K562 (cell line): ENCODE measurements around the gene ABAT. TPM values are rescaled to one million over a fixed set of nuclear protein-coding genes. Genes with fewer than 3 reads are reported as not detected.

Experiments
- ATAC-seq: fragments of 200-7000 bp; cut with Tn5 transposase; 3 replicates; pipeline ENCODE4 v1.9.1; 2020; ENCODE audit warnings: moderate library complexity
- BruUV-seq: library from RNA; stranded (reverse); fragments of 400-500 nt; replicated peaks from 2 replicates; lab custom pipeline; 2021; lab: Mats Ljungman, UMichigan
- CTCF ChIA-PET: fragments of 300-600 bp; formaldehyde crosslinking; extraction: SDS; loops from one replicate; lab custom pipeline; 2021; ENCODE audit warnings: low intra/inter-chr PET ratio; lab: Yijun Ruan, JAX
- POLR2A ChIA-PET: fragments of 300-600, 350-650 bp; sonication (Branson Sonifier 250); formaldehyde crosslinking; extraction: SDS; loops from one replicate; lab custom pipeline; 2021; ENCODE audit warnings: antibody characterized with exemption, inconsistent platforms; lab: Yijun Ruan, JAX
- DNase-seq, 4 experiments: peaks; one replicate each; pipeline versions ENCODE4 v3.0.0 to v3.0.0-alpha.2; 2011 to 2018; ENCODE audit warnings: low spot score in 3 of 4, mixed read lengths in 3 of 4; ENCODE audit errors: extremely low read depth in 1 of 4
- FAIRE-seq: peaks from 2 replicates; lab custom pipeline; 2011; peaks lifted over from hg19 to GRCh38; lab: Jason Lieb, UNC
- H2AFZ ChIP-seq: 2 replicates; pipeline ENCODE4 v1.6.0; 2011; ENCODE audit warnings: low read depth, low read length, control low read depth, inconsistent platforms
- H3K27ac ChIP-seq: fragments of 200-600 bp; 3 replicates; pipeline ENCODE4 v1.8.0; 2011; ENCODE audit warnings: low read depth, mild to moderate bottlenecking, control low read depth, inconsistent platforms, low read length, moderate library complexity, mixed read lengths; ENCODE audit errors: extremely low read depth
- H3K27me3 ChIP-seq, 2 experiments: fragments of 300-600 bp in 1 of 2; 2 replicates in 1 of 2; 3 replicates in 1 of 2; pipeline versions ENCODE4 v1.6.0 to v1.8.0; 2011; ENCODE audit warnings: inconsistent platforms in 2 of 2, low read length in 2 of 2, mild to moderate bottlenecking in 1 of 2, mixed read lengths in 1 of 2, moderate library complexity in 1 of 2; ENCODE audit not compliant: control insufficient read depth in 2 of 2, insufficient read depth in 2 of 2
- H3K36me3 ChIP-seq: fragments of 300-600 bp; 3 replicates; pipeline ENCODE4 v1.8.0; 2011; ENCODE audit warnings: mild to moderate bottlenecking, low read length, inconsistent platforms; ENCODE audit not compliant: control insufficient read depth, insufficient read depth
- H3K4me1 ChIP-seq, 2 experiments: fragments of 200-600 bp in 1 of 2; replicated peaks in 1 of 2; 2 replicates in 1 of 2; 3 replicates in 1 of 2; pipeline versions ENCODE4 v1.5.1 to v1.8.0; 2011; ENCODE audit warnings: inconsistent platforms in 2 of 2, low read length in 2 of 2, mild to moderate bottlenecking in 1 of 2, mixed read lengths in 1 of 2, moderate library complexity in 1 of 2; ENCODE audit not compliant: control insufficient read depth in 2 of 2, insufficient read depth in 2 of 2
- H3K4me2 ChIP-seq: 2 replicates; pipeline ENCODE4 v1.6.1; 2011; ENCODE audit warnings: low read length, control low read depth, inconsistent platforms, mixed read lengths; ENCODE audit not compliant: insufficient read depth
- H3K4me3 ChIP-seq: fragments of 200-600 bp; sonication (generic), shearing (Covaris generic); 2 replicates; pipeline ENCODE4 v1.5.1; 2016; ENCODE audit warnings: control low read depth, inconsistent platforms
- H3K79me2 ChIP-seq: fragments of 200-600 bp; 3 replicates; pipeline ENCODE4 v1.8.0; 2011; ENCODE audit warnings: low read length, inconsistent platforms; ENCODE audit not compliant: control insufficient read depth, insufficient read depth
- H3K9ac ChIP-seq, 2 experiments: 2 replicates each; pipeline versions ENCODE4 v1.6.0 to v1.6.1; 2011; ENCODE audit warnings: low read depth in 2 of 2, low read length in 2 of 2, control low read depth in 1 of 2, inconsistent platforms in 1 of 2, mild to moderate bottlenecking in 1 of 2, mixed read lengths in 1 of 2; ENCODE audit not compliant: insufficient read depth in 1 of 2
- H3K9me1 ChIP-seq: one replicate; pipeline ENCODE4 v1.6.0; 2011; ENCODE audit warnings: inconsistent platforms, mild to moderate bottlenecking, low read length, moderate library complexity; ENCODE audit not compliant: control insufficient read depth, insufficient read depth
- H3K9me3 ChIP-seq: replicated peaks from 2 replicates; pipeline ENCODE4 v1.5.1; 2011; ENCODE audit warnings: low read depth, low read length, inconsistent platforms; ENCODE audit not compliant: control insufficient read depth, insufficient read depth
- H4K20me1 ChIP-seq: replicated peaks from 2 replicates; pipeline ENCODE4 v1.6.1; 2011; ENCODE audit warnings: low read length, inconsistent platforms, mixed read lengths; ENCODE audit not compliant: control insufficient read depth, insufficient read depth
- CEBPB ChIP-seq: fragments of 450-650 bp; IDR thresholded peaks from 2 replicates; pipeline ENCODE4 v1.6.1; 2016; ENCODE audit warnings: missing genetic modification characterization, missing compliant biosample characterization
- CEBPG ChIP-seq, 3 experiments: fragments of 200-800 bp in 1 of 3; sonication (Bioruptor generic) in 1 of 3; sonication (generic) in 1 of 3; formaldehyde crosslinking in 1 of 3; IDR thresholded peaks in 2 of 3; conservative IDR thresholded peaks in 1 of 3; 2 replicates each; pipeline versions ENCODE4 v1.6.1 to v1.8.0; 2016 to 2022; ENCODE audit warnings: missing compliant biosample characterization in 2 of 3, missing genetic modification characterization in 2 of 3, mild to moderate bottlenecking in 1 of 3, missing genetic modification reagents in 1 of 3
- FOXM1 ChIP-seq, 2 experiments: fragments of 450-650 bp in 1 of 2; sonication (generic) in 1 of 2; formaldehyde crosslinking in 1 of 2; IDR thresholded peaks; 2 replicates each; pipeline versions ENCODE4 v1.6.1 to v1.9.0; 2017 to 2022; ENCODE audit warnings: low read depth in 2 of 2, mild to moderate bottlenecking in 2 of 2, missing genetic modification reagents in 1 of 2, moderate library complexity in 1 of 2
- MED1 ChIP-seq: sonication (generic); formaldehyde crosslinking; IDR thresholded peaks from 2 replicates; pipeline ENCODE4 v1.8.1; 2023; ENCODE audit warnings: missing genetic modification reagents, borderline replicate concordance
- PHB2 ChIP-seq: fragments of 450-650 bp; IDR thresholded peaks from 2 replicates; pipeline ENCODE4 v1.6.1; 2017; ENCODE audit warnings: low read depth
- SMAD2 ChIP-seq: fragments of 150-350 bp; IDR thresholded peaks from 2 replicates; pipeline ENCODE4 v1.6.1; 2014; ENCODE audit warnings: low read depth, mild to moderate bottlenecking, low read length
- TAF15 ChIP-seq: fragments of 200-400 bp; formaldehyde crosslinking; IDR thresholded peaks from 2 replicates; pipeline ENCODE4 v1.6.1; 2017; ENCODE audit warnings: mild to moderate bottlenecking, low read depth, low read length, moderate library complexity
- ZNF212 ChIP-seq: fragments of 450-650 bp; formaldehyde crosslinking; IDR thresholded peaks from 2 replicates; pipeline ENCODE4 v1.4.0; 2020; ENCODE audit warnings: mild to moderate bottlenecking
- ZNF24 ChIP-seq: fragments of 450-650 bp; IDR thresholded peaks from 2 replicates; pipeline ENCODE4 v1.6.1; 2016
- ZNF830 ChIP-seq: fragments of 250-450 bp; sonication (Bioruptor Pico); IDR thresholded peaks from 2 replicates; pipeline ENCODE4 v1.5.0; 2021; ENCODE audit warnings: mild to moderate bottlenecking
- WGBS: fragments of 100-300 bp; shearing (Covaris generic); methylation state at CpG from one replicate; pipeline ENCODE4 v1.1.6; 2016; ENCODE audit warnings: low coverage, mixed read lengths; ENCODE audit not compliant: insufficient coverage; ENCODE audit errors: missing lambda C conversion rate; 5-methylcytosine and 5-hydroxymethylcytosine counted together
- in situ Hi-C: fragments of 300-500 bp; cut with MboI; formaldehyde crosslinking; loops from 4 replicates; pipeline ENCODE4 v1.15.0; 2018; ENCODE audit warnings: inconsistent platforms, mixed read lengths
- intact Hi-C: fragments of 100-400 bp; cut with micrococcal nuclease; formaldehyde crosslinking; loops from 2 replicates; pipeline ENCODE4 v1.14.2; 2022
- polyA plus RNA-seq, 8 experiments: library from polyadenylated mRNA; depleted of rRNA in 4 of 8; stranded (reverse) in 5 of 8; unstranded in 3 of 8; fragments of >200 nt; fragmentation: Nextera tagmentation in 2 of 8; fragmentation: Illumina TruSeq in 1 of 8; extraction: Ambion mirVana in 2 of 8; extraction: Trizol in 1 of 8; gene quantifications; 2 replicates each; pipeline versions ENCODE4 v1.2.1 to v1.2.3, GENCODE V29; 2011 to 2014; ENCODE audit warnings: inconsistent platforms in 1 of 8, missing spikeins in 1 of 8
- total RNA-seq, 7 experiments: library from RNA; depleted of rRNA in 6 of 7; stranded (reverse); fragments of >200 nt in 6 of 7; fragmentation: Illumina TruSeq in 2 of 7; extraction: Trizol in 2 of 7; gene quantifications; 2 replicates each; pipeline versions ENCODE4 v1.2.1 to v1.2.3, GENCODE V29; 2011 to 2021; ENCODE audit warnings: low replicate concordance in 1 of 7
- TF ChIP-seq, protein P1 (sequence below), 3 experiments: fragments of 200-800 bp in 1 of 3; fragments of 250-450 bp in 1 of 3; fragments of 450-650 bp in 1 of 3; sonication (Bioruptor Pico) in 1 of 3; sonication (Bioruptor generic) in 1 of 3; formaldehyde crosslinking in 1 of 3; IDR thresholded peaks; 2 replicates each; pipeline versions ENCODE4 v1.6.1 to v1.8.0; 2016 to 2022; ENCODE audit warnings: mild to moderate bottlenecking in 2 of 3, missing genetic modification characterization in 2 of 3, missing compliant biosample characterization in 1 of 3, moderate library complexity in 1 of 3
- TF ChIP-seq, protein P2 (sequence below): fragments of 250-450 bp; sonication (Bioruptor Pico); IDR thresholded peaks from 2 replicates; pipeline ENCODE4 v1.8.0; 2022; ENCODE audit warnings: inconsistent platforms
- TF ChIP-seq, protein P3 (sequence below): fragments of 450-650 bp; IDR thresholded peaks from 2 replicates; pipeline ENCODE4 v1.6.1; 2018; ENCODE audit warnings: mild to moderate bottlenecking, low read depth; ENCODE audit not compliant: partially characterized antibody

The ABAT gene
- total and polyA plus RNA-seq, 9 of the 15 experiments (the other 6 are each of a cell fraction or from before 2014, with no cell fraction given), result 0.01 to 0.49 (median 0.10) TPM

DNA sequence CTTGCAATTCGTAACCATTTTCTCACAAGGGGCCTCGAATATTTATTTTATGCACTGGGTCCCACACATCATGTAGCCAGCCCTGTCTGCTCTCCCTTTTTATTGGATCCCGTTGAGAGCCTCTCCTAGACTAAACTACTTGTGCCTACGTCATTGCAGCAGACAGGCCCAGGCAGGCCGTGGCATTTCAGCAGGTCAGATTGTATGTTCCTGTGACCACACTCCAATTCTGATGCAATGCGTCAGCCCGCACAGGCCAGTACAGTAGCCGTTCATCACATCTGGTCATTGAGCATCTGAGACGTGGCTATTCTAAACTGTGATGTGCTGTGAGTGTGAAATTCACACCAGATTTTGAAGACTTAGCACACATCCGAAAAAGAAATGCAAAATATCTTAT lies 42.2 kb downstream of the ABAT start:
- Histone ChIP-seq H4K20me1 (no peaks in the 10 kb centered on the region), H3K4me1 (0 out of 5 replicates have a peak, but pooled peaks cover 0 to 2% of the 10 kb centered on the region in 2 experiments), H3K4me2 (no peak overlapping the region), H3K9me1 (no peaks in the 10 kb centered on the region), H3K4me3 (no peak overlapping the region), H3K27me3 (peaks cover 29 to 61% of the 10 kb centered on the region in 2 experiments; a peak in 4 of 5 replicates), H3K79me2 (no peaks in the 10 kb centered on the region), H3K27ac (no peak overlapping the region), H3K9me3 (no peaks in the 10 kb centered on the region), H3K36me3 (no peaks in the 10 kb centered on the region), H3K9ac (no peak overlapping the region), H2AFZ (no peak overlapping the region)
- no TSS peak for BruUV-seq
- ATAC-seq (no peak), FAIRE-seq (no peak), DNase-seq (no peak)
- in situ Hi-C loops, result no loop called here
- CTCF ChIA-PET, result no interaction called here
- intact Hi-C loops, result no loop called here
- POLR2A ChIA-PET, result no interaction called here
- WGBS, result 8% methylated on average over 10 of the region's 10 CpGs
- TF ChIP-seq, protein P1, sequence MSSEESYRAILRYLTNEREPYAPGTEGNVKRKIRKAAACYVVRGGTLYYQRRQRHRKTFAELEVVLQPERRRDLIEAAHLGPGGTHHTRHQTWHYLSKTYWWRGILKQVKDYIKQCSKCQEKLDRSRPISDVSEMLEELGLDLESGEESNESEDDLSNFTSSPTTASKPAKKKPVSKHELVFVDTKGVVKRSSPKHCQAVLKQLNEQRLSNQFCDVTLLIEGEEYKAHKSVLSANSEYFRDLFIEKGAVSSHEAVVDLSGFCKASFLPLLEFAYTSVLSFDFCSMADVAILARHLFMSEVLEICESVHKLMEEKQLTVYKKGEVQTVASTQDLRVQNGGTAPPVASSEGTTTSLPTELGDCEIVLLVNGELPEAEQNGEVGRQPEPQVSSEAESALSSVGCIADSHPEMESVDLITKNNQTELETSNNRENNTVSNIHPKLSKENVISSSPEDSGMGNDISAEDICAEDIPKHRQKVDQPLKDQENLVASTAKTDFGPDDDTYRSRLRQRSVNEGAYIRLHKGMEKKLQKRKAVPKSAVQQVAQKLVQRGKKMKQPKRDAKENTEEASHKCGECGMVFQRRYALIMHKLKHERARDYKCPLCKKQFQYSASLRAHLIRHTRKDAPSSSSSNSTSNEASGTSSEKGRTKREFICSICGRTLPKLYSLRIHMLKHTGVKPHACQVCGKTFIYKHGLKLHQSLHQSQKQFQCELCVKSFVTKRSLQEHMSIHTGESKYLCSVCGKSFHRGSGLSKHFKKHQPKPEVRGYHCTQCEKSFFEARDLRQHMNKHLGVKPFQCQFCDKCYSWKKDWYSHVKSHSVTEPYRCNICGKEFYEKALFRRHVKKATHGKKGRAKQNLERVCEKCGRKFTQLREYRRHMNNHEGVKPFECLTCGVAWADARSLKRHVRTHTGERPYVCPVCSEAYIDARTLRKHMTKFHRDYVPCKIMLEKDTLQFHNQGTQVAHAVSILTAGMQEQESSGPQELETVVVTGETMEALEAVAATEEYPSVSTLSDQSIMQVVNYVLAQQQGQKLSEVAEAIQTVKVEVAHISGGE (CRISPR knock-in tag; IDR thresholded peaks at IDR 0.05), result no peak
- TF ChIP-seq CEBPG (CRISPR knock-in tag; IDR thresholded peaks at IDR 0.05) (peak; percentile 64), CEBPG (tag; conservative IDR thresholded peaks at IDR 0.05 in 1 of 2, IDR thresholded peaks at IDR 0.05 in 1 of 2) (peak in 1 of 2 experiments; percentile 84; a peak in 3 of 4 replicates), CEBPB (0 out of 2 replicates have a peak, but pooled peaks have one; percentile 8), MED1 (no peak), TAF15 (no peak), ZNF24 (no peak), ZNF212 (CRISPR knock-in tag) (no peak), SMAD2 (no peak), FOXM1 (IDR thresholded peaks at IDR 0.05; ENCODE audit: low read depth) (no peak), FOXM1 (CRISPR knock-in tag; IDR thresholded peaks at IDR 0.05; ENCODE audit: low read depth) (no peak), PHB2 (no peak), ZNF830 (no peak)
- TF ChIP-seq, protein P2, sequence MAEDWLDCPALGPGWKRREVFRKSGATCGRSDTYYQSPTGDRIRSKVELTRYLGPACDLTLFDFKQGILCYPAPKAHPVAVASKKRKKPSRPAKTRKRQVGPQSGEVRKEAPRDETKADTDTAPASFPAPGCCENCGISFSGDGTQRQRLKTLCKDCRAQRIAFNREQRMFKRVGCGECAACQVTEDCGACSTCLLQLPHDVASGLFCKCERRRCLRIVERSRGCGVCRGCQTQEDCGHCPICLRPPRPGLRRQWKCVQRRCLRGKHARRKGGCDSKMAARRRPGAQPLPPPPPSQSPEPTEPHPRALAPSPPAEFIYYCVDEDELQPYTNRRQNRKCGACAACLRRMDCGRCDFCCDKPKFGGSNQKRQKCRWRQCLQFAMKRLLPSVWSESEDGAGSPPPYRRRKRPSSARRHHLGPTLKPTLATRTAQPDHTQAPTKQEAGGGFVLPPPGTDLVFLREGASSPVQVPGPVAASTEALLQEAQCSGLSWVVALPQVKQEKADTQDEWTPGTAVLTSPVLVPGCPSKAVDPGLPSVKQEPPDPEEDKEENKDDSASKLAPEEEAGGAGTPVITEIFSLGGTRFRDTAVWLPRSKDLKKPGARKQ (CRISPR knock-in tag), result no peak
- TF ChIP-seq, protein P3, sequence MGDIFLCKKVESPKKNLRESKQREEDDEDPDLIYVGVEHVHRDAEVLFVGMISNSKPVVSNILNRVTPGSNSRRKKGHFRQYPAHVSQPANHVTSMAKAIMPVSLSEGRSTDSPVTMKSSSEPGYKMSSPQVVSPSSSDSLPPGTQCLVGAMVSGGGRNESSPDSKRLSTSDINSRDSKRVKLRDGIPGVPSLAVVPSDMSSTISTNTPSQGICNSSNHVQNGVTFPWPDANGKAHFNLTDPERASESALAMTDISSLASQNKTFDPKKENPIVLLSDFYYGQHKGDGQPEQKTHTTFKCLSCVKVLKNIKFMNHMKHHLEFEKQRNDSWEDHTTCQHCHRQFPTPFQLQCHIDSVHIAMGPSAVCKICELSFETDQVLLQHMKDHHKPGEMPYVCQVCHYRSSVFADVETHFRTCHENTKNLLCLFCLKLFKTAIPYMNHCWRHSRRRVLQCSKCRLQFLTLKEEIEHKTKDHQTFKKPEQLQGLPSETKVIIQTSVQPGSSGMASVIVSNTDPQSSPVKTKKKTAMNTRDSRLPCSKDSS, result no peak
